ENCODE results near the gene CLTC.

CLTC gene

DNA sequence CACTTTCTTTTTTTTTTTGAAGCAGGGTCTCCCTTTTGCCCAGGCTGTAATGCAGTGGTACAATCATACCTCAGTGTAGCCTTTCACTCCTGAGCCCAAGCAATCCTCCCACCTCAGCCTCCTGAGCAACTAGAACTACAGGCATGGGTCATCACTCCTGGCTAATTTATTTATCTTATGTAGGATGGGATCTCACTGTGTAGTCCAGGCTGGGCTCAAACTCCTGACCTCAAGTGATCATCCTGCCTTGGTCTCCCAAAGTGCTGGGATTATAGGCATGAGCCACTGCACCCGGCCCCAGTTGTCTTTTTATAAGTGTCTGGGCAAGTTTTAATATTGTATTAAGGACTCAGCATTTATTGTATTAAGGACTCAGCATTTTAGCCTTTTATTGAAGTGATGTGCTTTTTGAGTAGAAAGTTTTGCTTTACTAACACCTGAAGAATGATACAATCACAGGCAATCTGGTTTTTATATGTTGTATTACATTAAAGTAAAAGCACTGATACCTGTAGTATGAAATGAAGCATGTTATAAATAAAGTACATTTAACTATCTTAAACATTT lies 110.7 kb downstream of the CLTC start:
- no peak for DNase-seq

DNA sequence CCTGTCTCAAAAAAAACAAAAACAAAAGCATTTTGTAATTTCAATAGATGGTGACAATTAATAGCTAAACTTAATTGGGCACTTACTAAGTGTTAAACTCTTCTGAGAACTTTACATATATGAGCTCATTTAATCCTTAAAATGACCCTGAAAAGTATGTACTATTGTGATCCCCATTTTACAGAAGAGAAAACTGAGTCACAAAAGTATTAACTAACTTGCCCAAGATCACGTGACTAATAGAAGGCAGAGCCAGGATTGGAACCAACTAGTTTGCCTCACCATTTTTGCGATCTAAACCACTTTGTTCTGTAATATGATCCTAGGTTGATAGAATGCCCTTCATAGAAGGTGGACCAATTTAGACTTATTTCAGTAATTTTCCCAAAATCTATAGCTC lies 114.0 kb downstream of the CLTC start:
- DNase-seq: no peak

DNA sequence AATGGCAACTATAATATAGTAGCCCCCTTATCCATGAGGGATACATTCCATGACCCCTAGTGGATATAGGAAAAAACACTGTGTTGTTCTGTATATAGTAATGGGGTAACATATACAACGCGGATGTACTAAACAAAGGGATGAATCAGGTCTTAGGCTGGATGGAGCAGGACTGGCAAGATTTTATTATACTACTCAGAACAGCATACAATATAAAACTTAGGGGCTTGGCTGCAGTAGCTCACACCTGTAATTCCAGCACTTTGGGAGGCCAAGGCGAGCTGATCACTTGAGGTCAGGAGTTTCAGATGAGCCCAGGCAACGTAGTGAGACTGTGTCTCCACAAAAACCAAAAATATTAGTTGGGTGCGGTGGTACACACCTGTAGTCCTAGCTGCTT lies 114.5 kb downstream of the CLTC start:
- no peak for DNase-seq

DNA sequence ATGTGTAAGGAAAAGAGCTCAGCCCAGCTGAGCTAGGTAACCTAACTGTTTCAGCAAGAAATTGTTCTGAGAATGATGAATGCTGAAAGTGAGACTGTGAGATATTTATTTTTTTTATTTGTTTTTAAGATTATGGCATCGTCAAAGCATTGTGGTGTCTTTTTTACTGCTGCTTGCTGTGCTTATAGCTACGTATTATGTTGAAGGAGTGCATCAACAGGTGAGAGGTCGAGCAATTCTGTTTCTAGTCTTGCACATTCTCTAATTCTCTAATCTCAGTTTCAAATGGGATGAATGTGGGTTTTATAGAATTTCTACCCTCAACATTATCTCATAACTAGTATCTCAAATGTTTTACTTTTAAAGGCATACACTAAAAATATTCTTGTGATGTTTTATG lies 117.6 kb downstream of the CLTC start:
- DNase-seq: no peak

DNA sequence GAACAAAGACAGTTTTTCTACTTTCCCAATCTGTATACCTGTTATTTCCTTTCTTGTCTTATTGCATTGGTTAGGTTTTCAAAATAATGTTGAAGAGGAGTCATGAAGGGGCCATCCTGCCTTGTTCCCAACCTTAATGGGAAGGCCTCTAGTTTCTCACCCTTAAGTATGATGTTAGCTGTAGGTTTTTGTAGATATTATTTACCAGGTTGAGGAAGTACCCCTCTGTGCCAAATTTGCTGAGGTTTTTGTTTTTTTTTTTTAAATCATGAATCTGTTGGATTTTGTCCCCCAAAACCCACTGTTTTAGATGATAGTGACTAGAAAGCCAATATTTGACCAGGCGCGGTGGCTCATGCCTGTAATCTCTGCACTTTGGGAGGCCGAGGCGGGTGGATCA lies 124.1 kb downstream of the CLTC start:
- DNase-seq: no peak

DNA sequence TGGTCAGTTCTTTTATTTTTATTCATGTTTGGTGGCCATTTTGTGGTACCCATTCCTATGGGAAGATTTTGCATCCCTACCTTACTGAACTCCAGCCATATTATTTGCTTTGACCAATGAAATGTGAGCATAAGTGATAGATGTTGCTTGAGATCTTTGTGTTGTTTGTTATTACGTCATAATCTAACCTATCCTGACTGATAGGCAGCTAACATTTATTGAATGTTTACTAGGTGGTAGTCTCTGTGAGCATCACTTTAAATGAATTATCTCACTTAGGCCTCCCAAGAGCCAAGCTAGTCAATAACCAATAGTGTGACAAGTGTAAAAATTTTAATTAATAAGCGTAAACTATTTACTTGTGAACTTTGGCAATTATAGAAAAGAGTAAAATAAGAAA lies 125.3 kb downstream of the CLTC start:
- DNase-seq: no peak

Data from CD4-positive, alpha-beta T cell treated with Interleukin-4 for 1 hour (primary cell).